IPS DF 6.9 (cell line): ENCODE results near the gene ADAMTS4.
"Not testable (repeated sequence)": the region's sequence is repeated elsewhere in the genome, so short reads cannot be mapped to it uniquely, and the experiment has no call there.

ENCODE experiments used
- DNase-seq: peaks from one replicate; pipeline ENCODE4 v3.0.0-alpha.2; 2013; ENCODE audit warnings: low read depth, low spot score
- H3K27ac ChIP-seq: one replicate; pipeline ENCODE4 v1.5.1; 2013; ENCODE audit warnings: low read length, control low read depth
- H3K27me3 ChIP-seq: 2 replicates; pipeline ENCODE4 v1.6.1; 2013; ENCODE audit warnings: mild to moderate bottlenecking, low read length; ENCODE audit not compliant: control insufficient read depth, insufficient read depth
- H3K36me3 ChIP-seq: 2 replicates; pipeline ENCODE4 v1.6.1; 2013; ENCODE audit warnings: low read length; ENCODE audit not compliant: control insufficient read depth, insufficient read depth
- H3K4me1 ChIP-seq: 2 replicates; pipeline ENCODE4 v1.6.1; 2013; ENCODE audit warnings: low read length; ENCODE audit not compliant: control insufficient read depth, insufficient read depth
- H3K4me3 ChIP-seq: 2 replicates; pipeline ENCODE4 v1.5.1; 2013; ENCODE audit warnings: mild to moderate bottlenecking, low read length
- H3K9me3 ChIP-seq: 2 replicates; pipeline ENCODE4 v1.6.1; 2013; ENCODE audit warnings: low read length, inconsistent platforms; ENCODE audit not compliant: control insufficient read depth, insufficient read depth
- WGBS: extraction: QIAGEN DNeasy Blood & Tissue Kit; methylation state at CpG from one replicate; pipeline ENCODE4 v1.1.7; 2013; ENCODE audit warnings: mixed read lengths, missing lambda C conversion rate; ENCODE audit not compliant: insufficient read length, insufficient coverage; 5-methylcytosine and 5-hydroxymethylcytosine counted together

The ADAMTS4 gene

GRCh38 chr1:161228032-161228431, 29.2 kb upstream of the ADAMTS4 start:
- no CpG with 5 or more reads among the region's 7 CpGs for WGBS
- H3K27ac ChIP-seq = no peak overlapping the region
- H3K27me3 ChIP-seq = no peaks in the 10 kb centered on the region
- H3K4me3 ChIP-seq = no peak overlapping the region
- H3K9me3 ChIP-seq = no peaks in the 10 kb centered on the region
- peaks cover 2% of the 10 kb centered on the region; the same call in 1 of the 2 replicates for H3K4me1 ChIP-seq
- no peak for DNase-seq
- H3K36me3 ChIP-seq = peaks cover 8% of the 10 kb centered on the region; the same call in 1 of the 2 replicates

DNA sequence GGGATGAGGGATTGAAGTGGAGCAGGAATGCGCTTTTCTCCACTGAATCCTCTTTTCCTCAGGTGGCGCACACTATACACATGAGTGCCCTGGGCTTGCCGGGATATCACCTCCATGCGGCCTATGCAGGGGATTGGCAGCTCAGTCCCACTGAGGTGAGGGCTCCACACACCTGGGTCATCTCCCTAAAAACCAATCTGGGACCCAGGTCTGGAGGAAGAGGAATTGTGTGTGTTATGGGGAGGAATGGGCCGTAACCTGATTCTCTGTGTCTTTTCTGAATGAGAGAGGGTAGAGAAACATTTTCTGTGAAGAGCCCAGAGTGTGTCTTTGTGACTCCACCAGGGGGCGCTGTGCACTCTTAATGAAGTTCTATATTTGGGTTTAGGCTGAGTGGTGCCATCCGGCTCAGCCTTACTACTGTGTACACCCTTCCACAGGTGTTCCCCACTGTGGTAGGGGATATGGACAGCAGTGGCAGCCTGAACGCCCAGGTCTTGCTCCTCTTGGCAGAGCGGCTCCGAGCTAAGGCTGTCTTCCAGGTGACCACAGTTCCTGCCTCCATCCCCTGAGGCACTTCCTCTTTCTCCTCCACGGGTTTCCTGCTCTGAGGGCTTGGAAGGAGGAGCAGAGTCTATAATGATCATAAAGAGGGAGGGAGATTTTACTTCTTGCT, 28.5 kb upstream of the ADAMTS4 start:
- no peak overlapping the region; the same call in 1 of the 2 replicates for H3K4me3 ChIP-seq
- peaks cover 2% of the 10 kb centered on the region; the same call in 1 of the 2 replicates for H3K4me1 ChIP-seq
- H3K36me3 ChIP-seq = peaks cover 8% of the 10 kb centered on the region; the same call in 1 of the 2 replicates
- no peaks in the 10 kb centered on the region for H3K9me3 ChIP-seq
- H3K27ac ChIP-seq = no peak overlapping the region
- no CpG with 5 or more reads among the region's 11 CpGs for WGBS
- DNase-seq = no peak
- no peaks in the 10 kb centered on the region for H3K27me3 ChIP-seq

- DNase-seq = no peak
- Histone ChIP-seq H3K27ac (no peak overlapping the region), H3K4me1 (peaks cover 2% of the 10 kb centered on the region; the same call in 1 of the 2 replicates), H3K9me3 (no peaks in the 10 kb centered on the region), H3K27me3 (no peaks in the 10 kb centered on the region), H3K4me3 (peak overlapping the region; percentile 62; the same call in 1 of the 2 replicates), H3K36me3 (peaks cover 8% of the 10 kb centered on the region; the same call in 1 of the 2 replicates)
- WGBS = no CpG with 5 or more reads among the region's 3 CpGs
Observed at GRCh38 chr1:161226759-161227158, 27.9 kb upstream of the ADAMTS4 start.

GRCh38 chr1:161226320-161226711, 27.5 kb upstream of the ADAMTS4 start:
- WGBS = no CpG with 5 or more reads among the region's 15 CpGs
- Histone ChIP-seq H3K36me3 (peaks cover 8% of the 10 kb centered on the region; the same call in 1 of the 2 replicates), H3K4me1 (peaks cover 2% of the 10 kb centered on the region; the same call in 1 of the 2 replicates), H3K27ac (no peak overlapping the region), H3K27me3 (no peaks in the 10 kb centered on the region), H3K9me3 (no peaks in the 10 kb centered on the region), H3K4me3 (peak overlapping the region; percentile 62; the same call in 1 of the 2 replicates)
- no peak for DNase-seq

- peak; percentile 96 for DNase-seq
- no CpG with 5 or more reads among the region's 16 CpGs for WGBS
- Histone ChIP-seq H3K4me1 (peaks cover 2% of the 10 kb centered on the region; the same call in 1 of the 2 replicates), H3K9me3 (no peaks in the 10 kb centered on the region), H3K36me3 (peaks cover 8% of the 10 kb centered on the region; the same call in 1 of the 2 replicates), H3K27me3 (no peaks in the 10 kb centered on the region), H3K4me3 (peak within 1 kb of the TSS; percentile 62; the same call in 1 of the 2 replicates), H3K27ac (no peak within 1 kb of the TSS)
Observed at GRCh38 chr1:161225534-161226319, 26.9 kb upstream of the ADAMTS4 start, which contains the start of gene TOMM40L. Gene TOMM40L, plus strand, starts transcription at chr1:161226060. Its CDS starts 430 bp downstream, at chr1:161226490.

DNA sequence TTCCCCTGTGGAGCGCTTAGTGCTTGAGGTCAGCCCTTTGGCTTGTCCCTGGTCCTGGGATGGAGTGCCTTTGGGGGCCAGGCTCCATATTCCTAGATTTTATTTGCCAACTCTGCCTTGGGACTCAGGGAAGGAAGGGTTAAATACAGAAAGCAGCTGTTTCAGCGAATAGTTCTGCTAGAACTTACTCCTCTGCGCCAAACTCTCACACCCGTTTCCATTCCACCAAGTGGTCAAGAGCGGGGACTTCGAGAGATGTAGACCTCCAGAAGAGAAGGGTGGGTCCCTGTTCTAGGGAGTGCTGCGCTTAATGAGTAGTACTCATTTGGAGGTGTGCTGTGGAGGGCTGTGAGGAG, 26.3 kb upstream of the ADAMTS4 start:
- H3K27me3 ChIP-seq = no peaks in the 10 kb centered on the region
- DNase-seq = no peak
- no peak overlapping the region for H3K4me3 ChIP-seq
- no CpG with 5 or more reads among the region's 7 CpGs for WGBS
- peaks cover 8% of the 10 kb centered on the region; the same call in 1 of the 2 replicates for H3K36me3 ChIP-seq
- peaks cover 2% of the 10 kb centered on the region; the same call in 1 of the 2 replicates for H3K4me1 ChIP-seq
- H3K9me3 ChIP-seq = no peaks in the 10 kb centered on the region
- no peak overlapping the region for H3K27ac ChIP-seq

- H3K36me3 ChIP-seq, H3K4me1 ChIP-seq, H3K27ac ChIP-seq, H3K9me3 ChIP-seq, H3K4me3 ChIP-seq, H3K27me3 ChIP-seq, DNase-seq: not testable (repeated sequence)
- WGBS = no CpG with 5 or more reads among the region's 13 CpGs
Observed at GRCh38 chr1:161224695-161225087, 25.8 kb upstream of the ADAMTS4 start.

DNA sequence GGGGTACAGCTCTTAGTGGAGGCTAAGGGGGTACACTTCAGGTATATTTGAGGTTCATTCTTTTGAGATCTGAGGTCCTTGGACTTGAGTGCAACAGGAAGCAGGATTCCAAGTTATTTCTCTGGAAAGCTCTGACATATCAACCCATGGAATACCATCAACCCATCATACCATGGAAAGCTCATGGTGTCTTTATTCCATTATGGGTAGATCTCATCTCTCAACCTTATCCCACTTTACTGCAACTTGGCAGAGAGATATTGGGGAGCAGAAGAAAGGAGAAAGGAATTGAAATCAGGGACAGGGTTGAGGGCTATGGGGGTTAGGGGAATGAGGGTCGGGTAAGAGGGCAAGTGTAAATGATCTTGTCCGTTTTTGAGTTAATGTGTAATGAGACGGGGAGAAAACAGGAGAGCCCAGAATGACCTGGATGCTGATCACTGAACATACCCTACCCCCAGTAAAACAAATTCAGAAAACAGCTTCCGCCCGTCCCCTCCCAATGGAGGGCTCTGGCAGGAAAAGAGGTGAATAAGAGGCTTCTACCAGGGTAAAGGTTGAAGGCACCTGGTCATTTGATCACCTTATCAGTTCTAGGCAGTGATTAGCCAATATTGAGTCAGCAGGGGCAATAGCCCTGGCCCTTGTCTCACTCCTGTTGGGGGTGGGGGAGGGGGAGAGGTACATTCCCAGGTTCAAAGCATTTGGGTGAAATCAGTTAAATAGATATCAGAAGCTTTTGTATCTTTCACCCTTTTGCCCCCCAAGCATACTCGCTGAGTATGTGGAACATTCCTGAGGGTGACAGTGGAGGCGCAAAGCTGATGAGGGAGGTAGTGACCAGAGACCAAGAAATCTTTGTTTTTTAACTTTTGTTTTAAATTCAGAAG, 25.2 kb upstream of the ADAMTS4 start:
- Histone ChIP-seq H3K9me3 (no peaks in the 10 kb centered on the region), H3K36me3 (peaks cover 8% of the 10 kb centered on the region; the same call in 1 of the 2 replicates), H3K4me3 (no peak overlapping the region), H3K4me1 (peaks cover 2% of the 10 kb centered on the region; the same call in 1 of the 2 replicates), H3K27ac (no peak overlapping the region), H3K27me3 (no peaks in the 10 kb centered on the region)
- DNase-seq = no peak
- 100% methylated on average over 2 of the region's 7 CpGs for WGBS

- H3K4me1 ChIP-seq = peaks cover 4% of the 10 kb centered on the region
- H3K36me3 ChIP-seq = no peaks in the 10 kb centered on the region
- H3K27me3 ChIP-seq = no peaks in the 10 kb centered on the region
- DNase-seq = no peak
- WGBS = no CpG with 5 or more reads among the region's 6 CpGs
- no peak overlapping the region for H3K4me3 ChIP-seq
- H3K27ac ChIP-seq = no peak overlapping the region
- no peaks in the 10 kb centered on the region for H3K9me3 ChIP-seq
Observed at GRCh38 chr1:161222175-161223019, 23.5 kb upstream of the ADAMTS4 start.
